ENCODE results near the gene COX4I2. TPM values are rescaled to one million over a fixed set of nuclear protein-coding genes. Genes with fewer than 3 reads are reported as not detected.

COX4I2 gene
- total and polyA plus RNA-seq, 2 of the 4 experiments (the other 2 are of a cell fraction) = not detected

- intact Hi-C loops (cut with micrococcal nuclease) (no loop called here), in situ Hi-C loops (cut with MboI; ENCODE audit: low sequenced_read_pairs) (no loop called here), dilution Hi-C loops (cut with HindIII; ENCODE audit: low sequenced_read_pairs, unreplicated experiment) (no loop called here)
- no peak overlapping the region for H4K5ac ChIP-seq (ENCODE audit: low read depth, low read length)
- H3K4me2 ChIP-seq (ENCODE audit: low read depth, low read length) = no peak overlapping the region
- H3K23ac ChIP-seq (ENCODE audit: low read depth, low read length) = no peak overlapping the region
- H3K14ac ChIP-seq (replicated peaks; ENCODE audit: low read depth, low read length) = no peak overlapping the region
- H3K27me3 ChIP-seq (ENCODE audit: control insufficient read depth, insufficient read depth, low read length) = no peaks in the 10 kb centered on the region
- no peak overlapping the region for H3K4me3 ChIP-seq (ENCODE audit: insufficient read depth, low read depth, low read length)
- no peak overlapping the region for H3K27ac ChIP-seq (ENCODE audit: insufficient read depth, low read length)
- BruUV-seq (replicated peaks) = no TSS peak
- no peak overlapping the region for H2AK9ac ChIP-seq (replicated peaks; ENCODE audit: low read depth, low read length, poor library complexity)
- CTCF ChIA-PET = interaction anchor here (1.0 kb wide), 1 partner anchor 49 kb away, joined by 3 read pairs; the partner anchor contains the start of gene BCL2L1
- H3K18ac ChIP-seq (ENCODE audit: low read depth, low read length) = no peak overlapping the region
- peaks cover 52 to 86% of the 10 kb centered on the region in 2 experiments for H3K79me1 ChIP-seq (ENCODE audit: low read depth in 1 of 2, low read length in 2 of 2)
- H3K4me1 ChIP-seq (ENCODE audit: control insufficient read depth, insufficient read depth, low read length) = peaks cover 40% of the 10 kb centered on the region
- H3K9me1 ChIP-seq (ENCODE audit: insufficient read depth, low read length) = peaks cover 59% of the 10 kb centered on the region
- no peak overlapping the region for H2BK15ac ChIP-seq (ENCODE audit: low read depth, low read length)
- H3K36me3 ChIP-seq (ENCODE audit: control insufficient read depth, insufficient read depth, low read length) = peaks cover 6% of the 10 kb centered on the region
- H3K4ac ChIP-seq (ENCODE audit: low read depth, low read length) = no peak overlapping the region
- ATAC-seq (ENCODE audit: low read depth) = no peak
- no peak overlapping the region for H2BK20ac ChIP-seq (ENCODE audit: low read depth, low read length)
- H4K8ac ChIP-seq (ENCODE audit: low read depth in 2 of 2, low read length in 2 of 2) = no peak overlapping the region
- no peak overlapping the region for H2BK120ac ChIP-seq (ENCODE audit: low read depth, low read length)
- POLR2A ChIA-PET (ENCODE audit: unreplicated experiment) = no interaction called here
- no peak overlapping the region for H4K91ac ChIP-seq (ENCODE audit: insufficient read depth, low read depth, low read length)
- peaks cover 53% of the 10 kb centered on the region for H4K20me1 ChIP-seq (ENCODE audit: insufficient read depth, low read length)
- no peak overlapping the region for H3K9ac ChIP-seq (ENCODE audit: low read depth, low read length)
- TF ChIP-seq RAD21 (IDR thresholded peaks at IDR 0.05; ENCODE audit: low read length) = no peak
- no peak for TF ChIP-seq RFX5 (IDR thresholded peaks at IDR 0.05; ENCODE audit: low read depth, low read length)
- TF ChIP-seq NFE2L2 (IDR thresholded peaks at IDR 0.05; ENCODE audit: low read depth, low read length) = no peak
- TF ChIP-seq, protein P1, sequence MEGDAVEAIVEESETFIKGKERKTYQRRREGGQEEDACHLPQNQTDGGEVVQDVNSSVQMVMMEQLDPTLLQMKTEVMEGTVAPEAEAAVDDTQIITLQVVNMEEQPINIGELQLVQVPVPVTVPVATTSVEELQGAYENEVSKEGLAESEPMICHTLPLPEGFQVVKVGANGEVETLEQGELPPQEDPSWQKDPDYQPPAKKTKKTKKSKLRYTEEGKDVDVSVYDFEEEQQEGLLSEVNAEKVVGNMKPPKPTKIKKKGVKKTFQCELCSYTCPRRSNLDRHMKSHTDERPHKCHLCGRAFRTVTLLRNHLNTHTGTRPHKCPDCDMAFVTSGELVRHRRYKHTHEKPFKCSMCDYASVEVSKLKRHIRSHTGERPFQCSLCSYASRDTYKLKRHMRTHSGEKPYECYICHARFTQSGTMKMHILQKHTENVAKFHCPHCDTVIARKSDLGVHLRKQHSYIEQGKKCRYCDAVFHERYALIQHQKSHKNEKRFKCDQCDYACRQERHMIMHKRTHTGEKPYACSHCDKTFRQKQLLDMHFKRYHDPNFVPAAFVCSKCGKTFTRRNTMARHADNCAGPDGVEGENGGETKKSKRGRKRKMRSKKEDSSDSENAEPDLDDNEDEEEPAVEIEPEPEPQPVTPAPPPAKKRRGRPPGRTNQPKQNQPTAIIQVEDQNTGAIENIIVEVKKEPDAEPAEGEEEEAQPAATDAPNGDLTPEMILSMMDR (conservative IDR thresholded peaks at IDR 0.05; ENCODE audit: low read depth, low read length) = no peak
- TF ChIP-seq MAZ (IDR thresholded peaks at IDR 0.05; ENCODE audit: borderline replicate concordance, low read depth, low read length) = no peak
- TF ChIP-seq CEBPB (IDR thresholded peaks at IDR 0.05; ENCODE audit: low read depth, low read length) = no peak
- no peak overlapping the region for H2BK5ac ChIP-seq (ENCODE audit: low read depth, low read length, poor library complexity, severe bottlenecking)
- H3K56ac ChIP-seq (ENCODE audit: extremely low read depth, insufficient read depth, low read length) = no peak overlapping the region
- no peaks in the 10 kb centered on the region for H3K9me3 ChIP-seq (ENCODE audit: control insufficient read depth, insufficient read depth, low read length)
- H2AK5ac ChIP-seq (ENCODE audit: low read depth, low read length) = no peak overlapping the region
- DNase-seq = no peak
- no peak overlapping the region for H2AFZ ChIP-seq (replicated peaks; ENCODE audit: low read length, poor library complexity)
Measured at GRCh38 chr20:31673435-31673834, 35.7 kb downstream of the COX4I2 start.
